Measurements from ENCODE around the gene ZNF333.
"Not testable (repeated sequence)": the region's sequence is repeated elsewhere in the genome, so short reads cannot be mapped to it uniquely, and the experiment has no call there.

The ZNF333 gene

DNA sequence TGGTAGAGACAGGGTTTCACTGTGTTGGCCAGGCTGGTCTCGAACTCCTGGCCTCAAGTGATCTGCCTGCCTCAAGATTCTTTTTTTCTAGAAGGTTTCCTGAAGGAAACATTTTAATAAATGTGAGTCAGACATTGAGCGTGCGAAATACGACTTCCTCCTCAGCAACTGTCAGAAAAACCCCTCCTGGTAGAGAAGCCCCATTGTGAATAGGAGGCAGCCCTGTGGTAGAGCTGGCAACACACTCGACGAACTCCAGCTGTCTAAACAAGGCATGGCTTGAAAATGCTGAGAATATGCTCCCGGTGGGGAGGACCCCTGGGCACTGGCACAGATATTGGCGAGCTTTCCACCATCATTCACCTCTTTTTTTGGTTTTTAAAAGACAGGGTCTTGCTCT lies 9.8 kb downstream of the ZNF333 start:
- no peak for DNase-seq (ENCODE audit: low read depth in 2 of 2)

GRCh38 chr19:14700711-14701375 lies 11.0 kb downstream of the ZNF333 start:
- no peak for DNase-seq (ENCODE audit: low read depth in 2 of 2)

DNA sequence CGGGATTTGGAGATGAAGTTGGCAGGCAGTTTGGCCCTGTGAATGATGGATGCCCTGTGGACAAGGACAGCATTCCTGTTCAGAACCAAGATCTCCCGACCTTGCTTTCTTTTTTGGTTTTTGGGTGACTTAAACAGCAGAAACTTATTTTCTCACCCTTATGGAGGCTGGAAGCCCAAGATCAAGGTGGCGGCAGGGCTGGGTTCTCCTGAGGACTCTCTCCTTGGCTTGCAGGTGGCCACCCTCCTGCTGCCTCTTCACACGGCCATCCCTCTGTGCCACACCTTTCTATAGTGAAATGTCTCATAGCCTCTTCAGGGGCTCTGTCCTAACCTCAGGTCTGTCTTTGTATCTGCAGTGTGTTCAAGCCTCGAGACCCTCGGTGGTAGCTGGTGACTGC lies 14.0 kb downstream of the ZNF333 start:
- DNase-seq (ENCODE audit: low read depth in 2 of 2): no peak

GRCh38 chr19:14704450-14704849 lies 14.6 kb downstream of the ZNF333 start:
- no peak for DNase-seq (ENCODE audit: low read depth in 2 of 2)

DNA sequence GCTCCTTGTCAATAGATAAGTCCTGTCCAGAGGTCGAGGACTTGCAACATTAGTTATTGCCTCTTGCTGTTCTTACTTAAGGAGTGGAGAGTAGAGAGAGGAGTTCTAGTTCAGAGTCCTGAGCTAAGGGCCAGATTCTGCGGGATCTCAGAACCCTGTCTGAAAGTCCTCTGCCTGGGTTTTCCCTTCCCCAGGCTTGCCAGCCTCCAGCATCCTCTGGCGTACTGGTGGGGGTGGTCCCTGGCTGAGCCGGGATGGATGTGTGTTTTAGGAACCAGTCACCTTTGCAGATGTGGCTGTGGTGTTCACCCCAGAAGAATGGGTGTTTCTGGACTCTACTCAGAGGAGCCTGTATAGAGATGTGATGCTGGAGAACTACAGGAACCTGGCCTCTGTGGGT lies 26.0 kb downstream of the ZNF333 start:
- DNase-seq (ENCODE audit: low read depth in 2 of 2): no peak

DNA sequence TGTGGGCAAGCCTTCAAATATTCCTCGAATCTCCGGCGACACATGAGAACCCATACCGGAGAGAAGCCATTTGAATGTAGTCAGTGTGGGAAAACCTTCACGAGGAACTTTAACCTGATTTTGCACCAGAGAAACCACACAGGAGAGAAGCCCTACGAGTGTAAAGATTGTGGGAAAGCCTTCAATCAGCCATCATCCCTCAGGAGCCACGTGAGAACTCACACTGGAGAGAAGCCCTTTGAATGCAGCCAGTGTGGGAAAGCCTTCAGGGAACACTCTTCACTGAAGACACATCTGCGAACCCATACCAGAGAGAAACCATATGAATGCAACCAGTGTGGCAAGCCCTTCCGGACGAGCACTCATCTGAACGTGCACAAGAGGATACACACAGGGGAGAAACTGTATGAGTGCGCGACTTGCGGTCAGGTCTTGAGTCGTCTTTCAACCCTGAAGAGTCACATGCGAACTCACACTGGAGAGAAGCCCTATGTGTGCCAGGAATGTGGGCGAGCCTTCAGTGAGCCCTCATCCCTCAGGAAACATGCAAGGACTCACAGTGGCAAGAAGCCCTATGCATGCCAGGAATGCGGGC lies 28.8 kb downstream of the ZNF333 start:
- DNase-seq (ENCODE audit: low read depth in 2 of 2): no peak

DNA sequence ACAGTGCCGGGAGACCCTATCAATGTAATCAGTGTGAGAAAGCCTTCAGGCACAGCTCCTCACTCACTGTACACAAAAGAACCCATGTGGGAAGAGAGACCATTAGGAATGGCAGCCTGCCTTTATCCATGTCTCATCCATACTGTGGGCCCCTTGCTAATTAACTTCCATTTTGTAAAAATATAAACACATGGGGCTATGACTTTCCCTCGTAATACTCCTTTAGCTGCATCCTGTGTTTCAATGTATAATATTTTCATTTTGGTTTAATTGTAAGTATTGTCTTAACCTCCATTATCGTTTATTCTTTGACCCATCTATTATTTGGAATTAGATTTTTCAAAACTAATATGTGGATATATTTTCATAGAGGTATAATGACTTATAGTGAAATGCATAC lies 29.3 kb downstream of the ZNF333 start:
- no peak for DNase-seq (ENCODE audit: low read depth in 2 of 2)

- DNase-seq (ENCODE audit: low read depth in 2 of 2): no peak
These were observed 32.3 kb downstream of the ZNF333 start for GRCh38 chr19:14722127-14722526.

DNA sequence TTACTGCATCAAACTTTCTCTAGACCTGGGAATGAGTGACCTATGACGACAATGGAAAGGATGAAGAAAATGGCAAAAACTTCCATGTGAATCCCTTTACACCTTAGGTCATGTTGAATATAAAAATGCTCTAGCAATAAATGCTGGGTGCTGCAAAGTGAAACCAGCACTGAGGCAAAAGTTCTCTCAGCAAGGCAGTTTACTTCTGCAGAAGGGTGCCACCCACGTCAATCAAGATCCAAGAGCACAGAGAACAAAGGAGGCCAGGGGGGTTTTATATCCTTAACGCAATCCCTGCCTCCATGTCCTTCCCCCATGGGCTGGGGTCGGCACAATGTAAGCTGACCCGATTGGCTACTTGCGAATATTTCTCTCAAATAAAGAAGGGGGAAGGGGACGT lies 38.7 kb downstream of the ZNF333 start:
- DNase-seq (ENCODE audit: low read depth in 2 of 2): no peak

- DNase-seq (ENCODE audit: low read depth in 2 of 2): no peak
These were observed 41.4 kb downstream of the ZNF333 start for GRCh38 chr19:14731200-14731599.

- DNase-seq (ENCODE audit: low read depth in 2 of 2): no peak
These were observed 42.7 kb downstream of the ZNF333 start for GRCh38 chr19:14732510-14732909.

DNA sequence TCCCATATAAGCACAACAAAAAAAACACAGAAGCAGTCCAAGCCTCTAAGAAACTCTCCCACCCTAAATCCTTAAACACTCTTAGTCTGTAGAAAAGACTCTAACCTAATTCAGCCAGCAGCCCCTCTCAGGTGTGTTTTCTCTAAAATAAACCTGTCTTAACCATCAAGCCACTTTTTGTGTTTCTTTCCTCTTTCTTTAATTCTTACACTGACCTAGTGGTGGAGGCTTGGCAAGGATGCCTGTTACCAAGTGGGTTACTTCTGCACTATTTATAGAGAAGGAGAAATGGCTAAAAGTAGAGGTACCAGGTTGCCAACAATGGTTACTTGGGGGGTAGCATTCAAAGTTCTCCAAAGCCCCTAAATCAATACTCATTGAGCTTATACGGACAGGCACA lies 43.7 kb downstream of the ZNF333 start:
- DNase-seq (ENCODE audit: low read depth in 2 of 2): no peak

- DNase-seq (ENCODE audit: low read depth in 2 of 2): no peak
These were observed 46.1 kb downstream of the ZNF333 start for GRCh38 chr19:14735915-14736314.

DNA sequence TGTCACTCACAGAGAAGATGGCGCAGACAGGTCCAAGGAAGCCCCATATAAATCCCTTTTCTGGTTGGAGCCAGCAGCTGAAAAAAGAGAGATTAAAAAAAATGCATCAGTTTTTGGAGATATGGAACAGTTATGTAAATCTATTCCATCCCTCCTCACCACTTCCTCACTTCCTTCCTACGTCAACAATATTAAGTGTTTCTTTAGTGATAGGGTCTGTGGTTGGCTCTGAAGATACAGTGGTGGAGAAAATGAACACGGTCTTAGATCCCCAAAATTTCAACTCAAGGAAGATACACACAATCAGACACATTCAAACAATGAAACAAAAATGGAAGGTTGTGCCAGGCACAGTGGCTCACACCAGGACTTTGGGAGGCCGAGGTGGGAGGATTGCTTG lies 57.0 kb downstream of the ZNF333 start:
- DNase-seq (ENCODE audit: low read depth in 2 of 2): no peak

- DNase-seq (ENCODE audit: low read depth in 2 of 2): no peak
These were observed 58.8 kb downstream of the ZNF333 start for GRCh38 chr19:14748601-14749000.

DNA sequence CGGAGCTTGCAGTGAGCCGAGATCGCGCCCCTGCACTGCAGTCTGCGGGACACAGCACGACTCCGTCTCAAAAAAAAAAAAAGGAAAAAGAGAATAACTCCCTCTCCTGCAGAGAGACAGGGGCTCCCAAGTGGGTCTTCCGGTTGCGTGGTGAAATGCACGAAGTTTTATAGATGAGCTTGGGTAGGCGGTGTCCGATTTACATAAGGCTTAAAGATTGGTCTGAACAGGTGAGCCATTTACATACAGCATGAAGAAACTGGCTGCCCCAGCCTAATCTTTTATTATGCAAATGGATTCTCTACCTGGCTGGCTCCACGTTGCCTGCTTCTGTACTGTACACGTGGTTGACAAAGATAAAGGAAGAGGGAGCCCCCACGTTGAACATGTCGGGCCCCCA lies 69.0 kb downstream of the ZNF333 start:
- no peak for DNase-seq (ENCODE audit: low read depth in 2 of 2)

DNA sequence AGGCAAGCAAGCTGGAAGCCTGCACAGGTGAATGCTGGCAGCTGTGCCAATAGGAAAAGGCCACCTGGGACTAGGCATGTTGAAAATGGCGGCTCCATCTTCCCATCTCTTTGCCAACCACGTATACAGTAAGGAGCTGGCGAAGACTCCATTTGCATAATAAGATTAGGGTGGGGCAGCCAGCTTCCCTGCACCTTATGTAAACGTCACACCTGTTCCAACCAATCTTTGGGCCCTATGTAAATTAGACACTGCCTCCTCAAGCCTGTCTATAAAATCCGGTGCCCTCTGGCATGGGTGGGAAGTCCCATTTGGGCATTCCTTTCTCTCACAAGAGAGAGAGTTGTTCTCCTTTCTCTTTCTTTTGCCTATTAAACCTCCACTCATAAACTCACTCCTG lies 71.8 kb downstream of the ZNF333 start:
- no peak for DNase-seq (ENCODE audit: low read depth in 2 of 2)

DNA sequence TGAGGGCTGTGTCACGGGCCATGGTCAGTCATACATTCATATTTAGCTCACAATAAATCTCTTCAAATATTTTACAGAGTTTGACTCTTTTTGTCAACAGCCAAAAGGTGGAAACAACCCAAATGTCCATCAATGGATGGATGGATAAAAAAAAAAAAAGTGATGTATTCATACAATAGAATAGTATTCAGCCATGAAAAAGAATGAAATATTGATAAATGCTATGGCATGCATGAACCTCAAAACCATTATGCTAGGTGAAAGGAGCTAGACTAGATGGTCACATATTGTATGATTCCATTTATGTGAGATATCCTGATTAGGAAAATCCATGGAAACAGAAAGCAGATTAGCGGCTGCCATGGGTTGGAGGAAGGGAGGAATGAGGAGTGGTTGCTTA lies 72.3 kb downstream of the ZNF333 start:
- DNase-seq (ENCODE audit: low read depth in 2 of 2): no peak

DNA sequence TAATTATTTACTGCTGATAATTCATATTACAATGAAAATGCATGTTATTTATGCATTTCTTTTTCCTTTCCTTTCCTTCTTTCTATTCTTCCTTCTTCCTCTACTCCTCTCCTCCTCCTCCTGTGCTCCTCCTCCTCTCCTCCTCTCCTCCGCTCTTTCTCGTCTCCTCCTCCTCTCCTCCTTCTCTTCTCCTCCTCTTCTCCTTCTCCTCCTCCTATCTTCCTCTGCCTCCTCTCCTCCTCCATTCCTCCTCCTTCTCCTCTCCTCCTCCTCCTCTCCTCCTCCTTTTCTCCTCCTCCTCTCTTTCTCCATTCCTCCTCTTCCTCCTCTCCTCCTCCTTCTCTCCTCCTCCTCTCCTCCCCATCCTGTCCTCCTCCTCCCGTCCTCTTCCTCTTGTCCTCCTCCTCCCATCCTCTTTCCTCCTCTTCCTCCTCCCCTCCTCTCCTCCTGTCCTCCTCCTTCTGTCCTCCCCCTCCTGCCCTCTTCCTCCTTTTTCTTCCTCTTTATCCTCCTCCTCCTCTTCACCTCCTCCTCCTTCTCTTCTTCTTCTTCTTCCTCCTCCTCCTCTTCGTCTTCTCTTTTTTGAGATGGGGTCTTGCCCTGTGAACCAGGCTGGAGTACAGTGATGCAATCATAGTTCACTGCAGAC lies 73.8 kb downstream of the ZNF333 start:
- DNase-seq (ENCODE audit: low read depth in 2 of 2): no peak

DNA sequence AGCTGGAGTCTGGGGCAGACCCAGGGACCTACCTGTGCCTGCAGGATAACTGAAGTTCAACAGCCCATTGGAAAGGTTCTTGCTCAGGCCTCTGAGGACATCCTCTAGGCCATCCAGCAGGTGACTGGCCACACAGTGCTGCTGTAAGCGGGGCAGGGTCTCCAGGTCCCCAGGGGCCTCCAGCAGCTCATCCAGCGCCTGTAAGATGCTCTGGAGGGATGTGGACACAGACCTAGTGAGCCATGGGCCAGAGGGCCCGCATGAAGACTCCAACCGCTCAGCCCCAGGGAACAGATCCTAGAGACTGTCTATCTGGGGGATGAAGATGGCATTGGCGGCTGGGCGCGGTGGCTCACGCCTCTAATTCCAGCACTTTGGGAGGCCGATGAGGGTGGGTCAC lies 74.6 kb downstream of the ZNF333 start:
- DNase-seq (ENCODE audit: low read depth in 2 of 2): no peak

DNA sequence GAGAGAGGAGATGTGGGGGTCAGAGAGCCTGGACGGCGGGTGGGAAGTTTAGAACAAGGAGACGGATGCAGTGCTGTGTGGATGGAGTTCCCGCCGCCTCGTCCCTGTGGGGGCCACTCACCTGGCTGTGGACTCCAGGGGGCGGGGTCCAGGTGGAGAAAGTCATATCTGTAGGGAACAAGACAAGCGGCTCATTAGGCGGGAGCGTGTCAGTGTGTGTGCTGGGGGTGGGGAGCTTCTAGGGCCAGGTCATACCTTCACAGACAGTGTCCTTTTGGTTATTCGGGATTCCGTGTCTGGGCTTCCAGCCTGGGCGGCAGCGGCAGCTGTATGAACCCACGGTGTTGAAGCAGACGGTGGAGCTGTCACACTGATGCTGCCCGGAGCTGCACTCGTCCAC lies 75.6 kb downstream of the ZNF333 start:
- not testable (repeated sequence) for DNase-seq (ENCODE audit: low read depth in 2 of 2)

GRCh38 chr19:14765841-14766240 lies 76.0 kb downstream of the ZNF333 start:
- not testable (repeated sequence) for DNase-seq (ENCODE audit: low read depth in 2 of 2)

- DNase-seq (ENCODE audit: low read depth in 2 of 2): no peak
These were observed 77.7 kb downstream of the ZNF333 start for GRCh38 chr19:14767466-14767971.

Data from activated CD8-positive, alpha-beta memory T cell treated with anti-CD3 and anti-CD28 coated beads for 4 hours (primary cell).